Naive thymus-derived CD8-positive, alpha-beta T cell (primary cell): Measurements from ENCODE around the gene SUGCT. TPM values are rescaled to one million over a fixed set of nuclear protein-coding genes. Genes with fewer than 3 reads are reported as not detected.
A peak's percentile ranks its signal among the peaks of the same experiment; 100 is the strongest.

Source experiments
- ATAC-seq, 2 donors: fragments of 150-1000 bp; cut with Tn5 transposase in 1 of 2; sonication (Bioruptor Pico), chemical (Tn5 transposase) in 1 of 2; 1 replicate in 1 of 2; 2 replicates in 1 of 2; pipeline ENCODE4 v1.10.0; 2021; ENCODE audit warnings: mild to moderate bottlenecking in 2 of 2, moderate library complexity in 2 of 2
- POLR2A ChIA-PET: fragments of 350-600 bp; sonication (Branson Sonifier 250); formaldehyde crosslinking; loops from one replicate; lab custom pipeline; 2021; ENCODE audit warnings: antibody characterized with exemption; lab: Charles Lee
- DNase-seq, 10 donors: peaks; one replicate each; pipeline versions ENCODE4 v3.0.0 to v3.0.0-alpha.2; 2020 to 2022
- H3K27ac Mint-ChIP-seq, 10 donors: one replicate each; pipeline ENCODE4 v1.8.0; 2020 to 2022; ENCODE audit warnings: mild to moderate bottlenecking in 10 of 10, mixed read lengths in 10 of 10, moderate library complexity in 4 of 10, inconsistent platforms in 1 of 10
- H3K27me3 Mint-ChIP-seq, 5 donors: one replicate each; pipeline ENCODE4 v1.8.0; 2021 to 2022; ENCODE audit warnings: mixed read lengths in 5 of 5
- H3K36me3 Mint-ChIP-seq, 3 donors: one replicate each; pipeline ENCODE4 v1.8.0; 2020 to 2022; ENCODE audit warnings: mixed read lengths in 3 of 3, mild to moderate bottlenecking in 2 of 3, inconsistent platforms in 1 of 3
- H3K4me1 Mint-ChIP-seq, 4 donors: one replicate each; pipeline ENCODE4 v1.8.0; 2021 to 2022; ENCODE audit warnings: mixed read lengths in 4 of 4
- H3K4me3 Mint-ChIP-seq, 10 donors: one replicate each; pipeline ENCODE4 v1.8.0; 2020 to 2022; ENCODE audit warnings: mild to moderate bottlenecking in 10 of 10, mixed read lengths in 10 of 10, moderate library complexity in 6 of 10, inconsistent platforms in 1 of 10
- H3K9me3 Mint-ChIP-seq, 9 donors: one replicate each; pipeline ENCODE4 v1.8.0; 2020 to 2022; ENCODE audit warnings: mixed read lengths in 9 of 9, mild to moderate bottlenecking in 3 of 9, inconsistent platforms in 1 of 9, moderate library complexity in 1 of 9
- polyA plus RNA-seq, 3 donors: library from polyadenylated mRNA; unstranded; fragments of 300-500 nt; fragmentation: Illumina TruSeq; gene quantifications; one replicate each; pipeline ENCODE4 v1.2.3, GENCODE V29; 2021
- total RNA-seq, 8 experiments: library from RNA in 2 of 8; stranded (reverse) in 2 of 8; gene quantifications; one replicate each; pipeline ENCODE4 v1.2.3 and lab custom pipeline; 2021 to 2026

The SUGCT gene
- total and polyA plus RNA-seq, 5 experiments from 2014 or later, result 1.3 to 3.6 (median 2.1) TPM

DNA sequence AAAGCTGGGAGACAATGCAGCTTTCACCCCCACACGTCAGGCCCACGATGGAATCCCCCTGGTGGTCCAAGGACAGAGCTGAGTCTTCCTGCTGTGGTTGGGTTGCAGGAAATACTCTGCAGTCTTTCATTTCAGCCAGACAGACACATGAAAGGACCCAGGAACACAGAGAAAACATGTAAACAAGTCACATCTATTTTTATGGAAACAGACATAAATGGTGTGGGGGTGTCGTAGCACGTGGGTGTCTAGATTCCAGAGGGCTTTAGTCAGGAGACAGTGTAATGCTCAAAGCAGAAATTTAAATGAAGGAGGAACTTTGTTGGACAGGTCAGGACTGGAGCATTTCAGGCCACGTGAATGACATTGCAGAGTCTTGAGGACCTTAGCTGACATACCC is 444.6 kb downstream of the SUGCT start:
- ATAC-seq (no peak), DNase-seq (no peak)
- H3K27ac Mint-ChIP-seq, result no peak overlapping the region
- H3K4me3 Mint-ChIP-seq, result no peak overlapping the region
- H3K36me3 Mint-ChIP-seq, result peaks cover 0 to 10% (median 0%) of the 10 kb centered on the region in 3 donors
- no peaks in the 10 kb centered on the region for H3K4me1 Mint-ChIP-seq
- H3K9me3 Mint-ChIP-seq, result peaks cover 0 to 9% (median 0%) of the 10 kb centered on the region in 9 donors
- POLR2A ChIA-PET, result no interaction called here
- peaks cover 0 to 4% (median 0%) of the 10 kb centered on the region in 5 donors for H3K27me3 Mint-ChIP-seq

DNA sequence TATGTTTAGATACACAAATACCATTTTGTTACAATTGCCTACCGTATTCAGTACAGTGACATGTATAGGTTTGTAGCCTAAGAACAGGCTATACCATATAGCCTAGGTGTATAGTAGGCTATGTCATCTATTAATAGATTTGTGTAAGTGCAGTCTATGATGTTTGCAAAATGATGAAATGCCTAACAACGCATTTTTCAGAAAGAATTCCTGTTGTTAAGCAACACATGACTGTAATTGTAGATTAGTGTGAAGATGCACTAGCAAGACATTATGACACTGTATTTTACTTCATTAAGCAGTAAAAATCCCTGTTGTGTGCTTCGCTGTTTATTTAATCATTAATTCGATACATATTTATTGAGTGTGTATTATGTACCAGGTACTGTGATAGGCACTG is 446.0 kb downstream of the SUGCT start:
- peaks cover 0 to 10% (median 0%) of the 10 kb centered on the region in 3 donors for H3K36me3 Mint-ChIP-seq
- H3K27me3 Mint-ChIP-seq, result peaks cover 0 to 4% (median 0%) of the 10 kb centered on the region in 5 donors
- POLR2A ChIA-PET, result no interaction called here
- no peak overlapping the region for H3K27ac Mint-ChIP-seq
- H3K4me1 Mint-ChIP-seq, result no peaks in the 10 kb centered on the region
- H3K9me3 Mint-ChIP-seq, result peaks cover 0 to 9% (median 0%) of the 10 kb centered on the region in 9 donors
- no peak overlapping the region for H3K4me3 Mint-ChIP-seq
- no peak for ATAC-seq
- no peak for DNase-seq

DNA sequence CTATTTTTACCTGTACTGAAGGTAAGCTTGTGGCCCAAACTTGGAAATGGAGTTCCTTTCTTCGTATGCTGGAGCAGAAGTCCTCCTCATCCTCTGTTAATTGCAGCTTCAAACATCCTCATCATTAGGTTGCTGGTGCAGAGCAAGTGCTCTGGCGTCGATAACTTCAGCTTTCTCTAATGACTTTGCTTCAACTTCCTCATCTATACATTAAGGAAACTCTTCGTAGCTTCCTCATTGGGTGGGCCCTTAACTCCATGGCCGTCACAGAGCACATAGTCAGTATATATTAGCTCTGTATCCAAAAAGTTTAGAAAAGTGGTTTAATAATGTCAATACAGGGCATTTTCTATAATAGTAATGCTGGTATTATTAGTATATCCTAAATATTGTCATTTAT is 447.7 kb downstream of the SUGCT start:
- Mint-ChIP-seq H3K4me1 (no peaks in the 10 kb centered on the region), H3K36me3 (peaks cover 0 to 3% (median 0%) of the 10 kb centered on the region in 3 donors), H3K4me3 (no peak overlapping the region), H3K27ac (no peak overlapping the region), H3K9me3 (peaks cover 0 to 9% (median 0%) of the 10 kb centered on the region in 9 donors), H3K27me3 (peaks cover 0 to 4% (median 0%) of the 10 kb centered on the region in 5 donors)
- no peak for ATAC-seq
- POLR2A ChIA-PET, result no interaction called here
- no peak for DNase-seq

DNA sequence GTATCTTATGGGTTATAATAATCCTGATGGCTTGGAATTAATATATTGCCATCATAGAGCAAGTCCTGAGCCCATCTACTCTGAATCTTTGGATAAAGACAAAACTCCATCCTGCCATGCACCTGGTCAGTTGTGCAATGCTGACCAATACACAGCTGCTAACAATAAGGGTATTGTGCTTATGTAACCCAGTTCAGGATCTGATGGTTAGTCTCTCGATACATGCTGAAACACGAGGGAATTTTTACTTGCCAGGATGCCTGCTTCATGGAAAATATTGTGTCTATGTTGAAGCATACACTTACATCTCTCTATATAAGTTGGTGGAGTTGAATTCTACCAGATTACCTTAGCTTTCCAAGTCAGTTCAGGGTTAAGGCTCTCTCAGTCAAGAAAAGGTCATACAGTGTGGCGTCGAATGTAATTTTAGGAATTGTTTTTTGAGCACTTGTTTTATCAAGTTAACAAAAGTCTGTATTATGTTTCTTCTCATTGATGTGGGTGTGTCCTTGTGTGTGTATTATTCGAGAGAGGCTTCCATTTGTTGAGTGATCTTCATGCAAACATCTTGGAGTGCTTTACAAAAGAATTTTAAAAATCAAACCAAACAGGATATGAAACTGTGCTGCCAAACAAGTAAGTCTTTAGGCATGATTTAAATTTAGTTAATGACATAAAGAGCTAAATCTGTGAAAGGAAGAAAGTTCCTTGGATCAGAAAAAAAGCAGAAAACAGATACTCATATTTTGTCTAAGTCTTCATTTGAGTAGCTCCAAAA is 449.1 kb downstream of the SUGCT start:
- Mint-ChIP-seq H3K36me3 (no peaks in the 10 kb centered on the region), H3K4me1 (no peaks in the 10 kb centered on the region), H3K27me3 (peaks cover 0 to 4% (median 0%) of the 10 kb centered on the region in 5 donors), H3K4me3 (no peak overlapping the region), H3K9me3 (peaks cover 0 to 2% (median 0%) of the 10 kb centered on the region in 9 donors), H3K27ac (peak overlapping the region in 1 of 10 donors; percentile 1)
- DNase-seq (no peak), ATAC-seq (no peak)
- POLR2A ChIA-PET, result no interaction called here

DNA sequence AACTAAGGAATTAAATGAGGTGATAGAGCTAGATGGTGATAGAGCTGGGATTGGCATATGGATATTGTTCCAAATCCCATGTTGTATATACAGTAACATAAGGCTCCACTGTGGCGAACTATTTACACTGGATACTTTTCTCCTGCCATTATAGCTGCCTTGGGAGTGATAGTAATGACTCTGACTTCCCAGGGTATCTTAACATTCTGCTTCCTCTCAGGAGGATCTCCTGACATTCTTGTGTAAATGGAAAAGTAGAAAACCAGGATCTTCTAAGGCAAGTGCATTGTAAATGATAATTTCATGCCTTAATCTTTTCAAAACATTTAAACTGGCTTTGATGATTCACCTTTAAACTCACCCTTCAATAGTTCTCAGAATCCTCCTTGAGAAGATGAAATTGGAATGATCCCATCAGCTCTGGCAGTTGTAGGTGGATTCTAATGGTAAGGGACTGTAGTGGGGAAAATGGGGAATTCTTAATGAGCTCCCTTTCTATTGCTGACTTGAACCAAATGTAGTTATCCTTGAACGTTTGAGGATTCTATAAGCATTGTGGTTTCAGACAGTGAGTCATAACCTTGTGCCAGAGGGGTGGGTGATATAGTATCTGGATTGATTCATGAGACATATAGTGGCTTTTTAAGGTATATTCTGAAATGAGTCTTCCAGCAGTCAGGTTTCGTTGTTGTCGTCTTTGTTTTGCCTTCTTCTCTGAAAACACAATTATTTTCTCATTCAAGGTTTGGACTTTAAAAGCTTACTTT is 450.0 kb downstream of the SUGCT start:
- Mint-ChIP-seq H3K27ac (no peak overlapping the region), H3K4me3 (no peak overlapping the region)
- no peak for DNase-seq

DNA sequence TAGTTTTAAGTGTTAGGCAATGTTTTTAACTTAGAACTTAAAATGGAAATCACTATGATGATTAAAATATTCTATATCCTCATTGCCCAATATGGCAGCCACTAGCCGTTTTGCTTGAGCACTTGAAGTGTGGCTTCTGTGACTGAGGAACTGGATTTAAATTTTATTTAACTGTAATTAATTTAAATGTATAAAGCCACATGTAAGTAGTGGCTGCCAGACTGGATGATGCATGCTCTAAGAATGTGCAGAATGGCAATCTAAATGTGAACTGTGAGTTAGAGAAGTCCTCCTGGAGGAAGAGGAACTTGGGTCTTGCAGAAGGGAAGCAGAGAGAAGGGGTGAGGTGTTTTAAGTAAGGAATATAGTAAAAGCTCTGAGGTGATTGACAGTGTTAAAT is 451.4 kb downstream of the SUGCT start:
- no peak overlapping the region for H3K27ac Mint-ChIP-seq
- H3K4me1 Mint-ChIP-seq, result no peaks in the 10 kb centered on the region
- peaks cover 0 to 4% (median 0%) of the 10 kb centered on the region in 9 donors for H3K9me3 Mint-ChIP-seq
- peaks cover 0 to 1% (median 0%) of the 10 kb centered on the region in 3 donors for H3K36me3 Mint-ChIP-seq
- DNase-seq (no peak), ATAC-seq (no peak)
- H3K4me3 Mint-ChIP-seq, result no peak overlapping the region
- POLR2A ChIA-PET, result no interaction called here
- H3K27me3 Mint-ChIP-seq, result no peaks in the 10 kb centered on the region

More for the DNA sequence above, 450.0 kb downstream of the SUGCT start:
- no peak for ATAC-seq
- Mint-ChIP-seq H3K9me3 (peaks cover 0 to 2% (median 0%) of the 10 kb centered on the region in 9 donors), H3K27me3 (no peaks in the 10 kb centered on the region), H3K36me3 (peaks cover 0 to 1% (median 0%) of the 10 kb centered on the region in 3 donors), H3K4me1 (no peaks in the 10 kb centered on the region)
- POLR2A ChIA-PET, result no interaction called here

DNA sequence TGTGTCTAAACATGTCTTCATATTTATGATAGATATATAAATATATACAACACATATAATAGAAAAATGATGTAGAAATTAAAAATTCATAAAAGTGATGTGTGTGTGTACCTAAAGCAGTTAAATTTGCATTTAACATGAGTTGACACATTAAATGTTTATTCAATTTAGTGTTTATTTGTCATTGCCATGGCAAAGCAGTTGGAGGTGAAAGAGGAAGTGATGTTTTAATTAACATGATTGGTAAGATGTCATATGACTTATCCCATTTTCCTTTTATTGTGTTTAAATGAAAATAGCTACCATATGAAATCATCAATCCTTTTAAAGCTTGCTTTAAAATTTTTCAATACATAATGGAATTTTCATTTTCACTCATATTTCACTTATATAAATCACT is 452.6 kb downstream of the SUGCT start:
- Mint-ChIP-seq H3K27ac (no peak overlapping the region), H3K27me3 (peaks cover 0 to 3% (median 0%) of the 10 kb centered on the region in 5 donors), H3K4me1 (peaks cover 0 to 1% (median 0%) of the 10 kb centered on the region in 4 donors), H3K36me3 (peaks cover 0 to 1% (median 0%) of the 10 kb centered on the region in 3 donors), H3K4me3 (no peak overlapping the region), H3K9me3 (peaks cover 0 to 4% (median 0%) of the 10 kb centered on the region in 9 donors)
- no peak for DNase-seq
- ATAC-seq, result no peak
- POLR2A ChIA-PET, result no interaction called here

DNA sequence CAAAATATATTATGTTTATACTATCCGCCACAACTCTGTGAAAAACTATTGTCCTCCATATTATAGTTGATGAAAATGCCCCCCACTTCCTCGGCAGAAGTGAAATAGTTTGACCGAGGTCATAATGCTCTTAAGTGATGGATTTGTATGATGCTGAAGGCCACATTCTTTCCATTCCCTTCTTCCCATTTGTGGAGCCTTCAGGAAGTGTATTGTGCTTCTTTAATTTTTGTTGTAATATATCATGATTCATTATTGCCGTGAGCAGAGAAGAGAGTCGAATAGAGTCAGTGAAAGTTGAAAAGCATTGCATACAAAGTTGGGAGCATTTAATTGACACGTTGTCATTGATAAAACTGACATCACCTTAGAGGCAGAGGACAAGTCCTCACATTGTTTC is 460.3 kb downstream of the SUGCT start:
- ATAC-seq (no peak), DNase-seq (no peak)
- POLR2A ChIA-PET, result no interaction called here
- Mint-ChIP-seq H3K36me3 (no peaks in the 10 kb centered on the region), H3K4me1 (peaks cover 8 to 22% (median 17%) of the 10 kb centered on the region in 4 donors), H3K9me3 (peaks cover 0 to 9% (median 1%) of the 10 kb centered on the region in 9 donors), H3K4me3 (no peak overlapping the region), H3K27me3 (peaks cover 0 to 3% (median 0%) of the 10 kb centered on the region in 5 donors), H3K27ac (no peak overlapping the region)

DNA sequence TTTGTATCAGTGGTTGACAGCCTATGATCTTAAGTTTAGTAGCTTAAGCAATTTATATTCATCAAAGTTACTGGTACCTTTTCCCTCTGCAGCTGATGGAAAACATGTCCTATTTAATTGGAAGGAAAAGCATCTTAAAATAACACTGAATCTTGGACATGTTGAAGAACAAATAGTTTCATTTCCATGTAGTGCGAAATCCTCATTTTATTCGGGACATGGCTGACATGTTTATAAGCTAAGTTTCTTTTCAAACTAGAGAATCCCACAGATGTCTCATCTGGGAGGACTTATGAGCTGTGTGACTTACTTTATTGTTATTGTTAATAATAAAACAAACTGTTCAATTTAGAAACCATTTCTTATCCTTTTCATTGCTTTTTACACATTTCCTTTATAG is 461.0 kb downstream of the SUGCT start:
- POLR2A ChIA-PET, result no interaction called here
- peaks cover 8 to 28% (median 17%) of the 10 kb centered on the region in 4 donors for H3K4me1 Mint-ChIP-seq
- DNase-seq (no peak), ATAC-seq (no peak)
- H3K27me3 Mint-ChIP-seq, result peaks cover 0 to 9% (median 3%) of the 10 kb centered on the region in 5 donors
- H3K27ac Mint-ChIP-seq, result no peak overlapping the region
- H3K9me3 Mint-ChIP-seq, result peaks cover 0 to 9% (median 0%) of the 10 kb centered on the region in 9 donors
- no peak overlapping the region for H3K4me3 Mint-ChIP-seq
- no peaks in the 10 kb centered on the region for H3K36me3 Mint-ChIP-seq

DNA sequence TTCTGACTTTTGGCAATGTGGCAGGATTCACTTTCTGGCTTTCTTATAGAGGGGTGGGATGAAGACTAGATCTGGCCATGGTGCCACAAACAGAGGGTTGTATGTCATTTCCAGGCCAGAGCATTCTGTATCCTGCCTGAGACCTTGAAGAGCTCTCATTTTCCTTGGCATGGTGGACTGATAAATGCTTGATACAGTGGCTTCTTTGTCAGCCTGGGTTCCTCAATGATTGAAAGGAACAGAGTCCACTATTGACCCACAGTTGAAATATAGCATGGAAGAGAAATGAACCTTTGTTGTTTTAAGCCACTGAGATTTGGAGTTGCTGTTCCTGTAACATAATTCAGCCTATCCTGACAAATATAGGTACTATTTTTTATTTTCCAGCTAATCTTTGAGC is 462.7 kb downstream of the SUGCT start:
- ATAC-seq, result no peak
- H3K9me3 Mint-ChIP-seq, result peaks cover 0 to 9% (median 1%) of the 10 kb centered on the region in 9 donors
- peaks cover 0 to 11% (median 0%) of the 10 kb centered on the region in 5 donors for H3K27me3 Mint-ChIP-seq
- POLR2A ChIA-PET, result no interaction called here
- no peak overlapping the region for H3K27ac Mint-ChIP-seq
- H3K4me3 Mint-ChIP-seq, result no peak overlapping the region
- H3K4me1 Mint-ChIP-seq, result peaks cover 8 to 28% (median 16%) of the 10 kb centered on the region in 4 donors
- no peak for DNase-seq
- peaks cover 0 to 4% (median 0%) of the 10 kb centered on the region in 3 donors for H3K36me3 Mint-ChIP-seq

DNA sequence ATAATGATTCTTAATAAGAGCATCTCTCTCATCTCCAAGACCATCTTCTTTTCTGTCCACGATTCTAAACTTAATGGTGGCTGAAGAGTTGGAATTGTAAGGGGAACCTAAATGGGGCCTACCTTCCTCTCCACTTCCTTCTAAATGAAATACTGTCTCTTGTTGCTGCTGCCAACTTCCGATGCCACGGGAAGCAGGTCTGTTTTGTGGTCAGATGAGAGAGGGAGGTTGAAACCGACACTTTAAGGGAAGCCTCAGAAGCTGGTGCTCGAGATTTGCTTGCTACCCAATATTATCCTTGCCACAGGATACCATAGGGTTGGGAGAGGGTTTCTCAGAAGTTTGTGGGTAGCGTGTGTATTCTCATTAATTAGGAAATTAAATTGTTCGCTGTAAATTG is 464.1 kb downstream of the SUGCT start:
- peak in 1 of 2 donors; percentile 43 for ATAC-seq
- Mint-ChIP-seq H3K9me3 (peaks cover 0 to 5% (median 0%) of the 10 kb centered on the region in 9 donors), H3K4me1 (peaks cover 8 to 28% (median 16%) of the 10 kb centered on the region in 4 donors), H3K36me3 (peaks cover 0 to 4% (median 0%) of the 10 kb centered on the region in 3 donors), H3K4me3 (peak overlapping the region in 5 of 10 donors; percentile 5 to 53 (median 12)), H3K27ac (peak overlapping the region in 1 of 10 donors; percentile 67), H3K27me3 (peaks cover 0 to 15% (median 5%) of the 10 kb centered on the region in 5 donors)
- POLR2A ChIA-PET, result no interaction called here
- peak in 1 of 10 donors; percentile 8 for DNase-seq

DNA sequence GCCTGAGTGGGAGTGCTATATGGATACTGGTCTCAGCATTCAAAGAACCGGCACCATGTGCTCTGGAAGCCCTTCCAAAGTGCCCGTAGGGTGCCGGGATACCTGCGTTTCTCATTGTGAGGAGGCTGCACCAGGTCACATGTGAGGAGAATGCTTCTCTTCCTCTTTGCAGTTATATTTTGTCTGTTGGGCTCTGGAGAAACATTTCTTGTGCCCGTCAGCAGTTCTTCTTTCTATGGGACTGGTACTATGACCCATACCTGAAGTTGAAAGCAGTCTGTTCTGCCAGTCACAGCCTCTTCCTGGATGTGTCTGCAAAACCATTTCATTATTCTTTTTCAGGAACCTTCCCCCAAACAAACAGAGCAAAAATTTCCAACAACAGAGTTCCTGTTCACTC is 465.0 kb downstream of the SUGCT start:
- ATAC-seq (no peak), DNase-seq (no peak)
- Mint-ChIP-seq H3K36me3 (peaks cover 0 to 4% (median 0%) of the 10 kb centered on the region in 3 donors), H3K27ac (no peak overlapping the region), H3K4me1 (peaks cover 8 to 28% (median 16%) of the 10 kb centered on the region in 4 donors), H3K4me3 (no peak overlapping the region), H3K9me3 (peaks cover 0 to 5% (median 0%) of the 10 kb centered on the region in 9 donors), H3K27me3 (peaks cover 0 to 22% (median 12%) of the 10 kb centered on the region in 5 donors)
- POLR2A ChIA-PET, result no interaction called here
